Lower leg skin (tissue), 3 donors: ENCODE data around the gene OS9.
"Not testable (repeated sequence)": the region's sequence is repeated elsewhere in the genome, so short reads cannot be mapped to it uniquely, and the experiment has no call there.

ENCODE experiments used
- CTCF ChIP-seq, 3 donors: fragments of 450-650 bp; IDR thresholded peaks; one replicate each; pipeline ENCODE4 v1.5.1; 2016; ENCODE audit warnings: antibody characterized with exemption in 3 of 3, mild to moderate bottlenecking in 3 of 3, moderate library complexity in 2 of 3
- POLR2A ChIP-seq, 2 donors: fragments of 450-650 bp; IDR thresholded peaks; one replicate each; pipeline ENCODE4 v1.6.1; 2016 to 2017; ENCODE audit warnings: antibody characterized with exemption in 2 of 2, mild to moderate bottlenecking in 1 of 2, moderate library complexity in 1 of 2

- not testable (repeated sequence) for TF ChIP-seq CTCF, POLR2A (IDR thresholded peaks at IDR 0.05)
Observed at GRCh38 chr12:57656408-57656807, 37.5 kb upstream of the OS9 start.
